GM18499 (cell line): ENCODE results near the gene TAF6L.
"Not testable (repeated sequence)": the region's sequence is repeated elsewhere in the genome, so short reads cannot be mapped to it uniquely, and the experiment has no call there.

ENCODE experiments used
- ATAC-seq: cut with Tn5 transposase; IDR thresholded peaks from one replicate; pipeline ENCODE4 v1.9.1; 2021; ENCODE audit warnings: moderate number of reproducible peaks; ENCODE audit not compliant: insufficient read depth, unreplicated experiment

The TAF6L gene

GRCh38 chr11:62753736-62754603, 17.2 kb upstream of the TAF6L start, which contains the start of gene ZBTB3:
Gene ZBTB3 (minus strand): TSS chr11:62754160. CDS start chr11:62753664, 496 bp downstream.
- peak; percentile 87 for ATAC-seq

- no peak for ATAC-seq
Measured at GRCh38 chr11:62755086-62755615, 16.0 kb upstream of the TAF6L start.

- ATAC-seq: no peak
Measured at GRCh38 chr11:62757846-62758788, 13.1 kb upstream of the TAF6L start.

- ATAC-seq: not testable (repeated sequence)
Measured at GRCh38 chr11:62760867-62761227, 10.3 kb upstream of the TAF6L start.

- no peak for ATAC-seq
Measured at GRCh38 chr11:62770778-62771143, 435 bp upstream of the TAF6L start.

- ATAC-seq: no peak
Measured at GRCh38 chr11:62774407-62774806, 3.2 kb downstream of the TAF6L start.

GRCh38 chr11:62775646-62776045, 4.5 kb downstream of the TAF6L start:
- ATAC-seq: no peak

GRCh38 chr11:62777389-62777788, 6.2 kb downstream of the TAF6L start:
- no peak for ATAC-seq

GRCh38 chr11:62778441-62778840, 7.2 kb downstream of the TAF6L start:
- ATAC-seq: no peak

- ATAC-seq: no peak
Measured at GRCh38 chr11:62782753-62783152, 11.6 kb downstream of the TAF6L start.

- ATAC-seq: no peak
Measured at GRCh38 chr11:62786318-62787004, 15.3 kb downstream of the TAF6L start.

- peak; percentile 33 for ATAC-seq
Measured at GRCh38 chr11:62787005-62787759, 16.0 kb downstream of the TAF6L start, which contains the start of gene TMEM179B. Gene TMEM179B (plus strand): TSS chr11:62787402. CDS start chr11:62787432, 30 bp downstream.

- ATAC-seq: no peak
Measured at GRCh38 chr11:62788991-62789390, 17.8 kb downstream of the TAF6L start.

GRCh38 chr11:62789576-62789975, 18.4 kb downstream of the TAF6L start:
- ATAC-seq: no peak

GRCh38 chr11:62791501-62792201, 20.5 kb downstream of the TAF6L start, which contains the start of gene TMEM223:
Gene TMEM223 (minus strand): TSS chr11:62792006. CDS start chr11:62791994, 12 bp downstream.
- ATAC-seq: no peak

GRCh38 chr11:62792202-62792575, 21.0 kb downstream of the TAF6L start:
- ATAC-seq: no peak

- ATAC-seq: no peak
Measured at GRCh38 chr11:62794201-62794775, 23.1 kb downstream of the TAF6L start.

- ATAC-seq: no peak
Measured at GRCh38 chr11:62796281-62796680, 25.1 kb downstream of the TAF6L start.
